Liver (tissue), 9 donors: Measurements from ENCODE around the gene PSMB4. TPM values are rescaled to one million over a fixed set of nuclear protein-coding genes. Genes with fewer than 3 reads are reported as not detected.

Experiments
- DNase-seq: peaks from one replicate; pipeline ENCODE4 v3.0.0-alpha.2; 2017; ENCODE audit warnings: low spot score
- H3K27ac ChIP-seq, 2 donors: one replicate each; pipeline ENCODE4 v1.7.0; 2013; ENCODE audit warnings: inconsistent platforms in 2 of 2, low read length in 2 of 2, control low read depth in 1 of 2, low read depth in 1 of 2, mild to moderate bottlenecking in 1 of 2
- H3K27me3 ChIP-seq, 4 donors: one replicate each; pipeline versions ENCODE4 v1.6.1 to v1.7.0; 2013; ENCODE audit warnings: low read length in 3 of 4, inconsistent platforms in 1 of 4, mild to moderate bottlenecking in 1 of 4, moderate library complexity in 1 of 4; ENCODE audit not compliant: control insufficient read depth in 4 of 4, insufficient read depth in 4 of 4
- H3K36me3 ChIP-seq, 4 donors: one replicate each; pipeline versions ENCODE4 v1.6.1 to v1.7.0; 2013; ENCODE audit warnings: low read length in 3 of 4, mild to moderate bottlenecking in 3 of 4, low read depth in 1 of 4, moderate library complexity in 1 of 4; ENCODE audit not compliant: control insufficient read depth in 4 of 4, insufficient read depth in 3 of 4
- H3K4me1 ChIP-seq, 4 donors: one replicate each; pipeline versions ENCODE4 v1.6.1 to v1.7.0; 2013; ENCODE audit warnings: low read length in 3 of 4, mild to moderate bottlenecking in 3 of 4, moderate library complexity in 1 of 4; ENCODE audit not compliant: control insufficient read depth in 4 of 4, insufficient read depth in 4 of 4
- H3K4me3 ChIP-seq, 3 donors: one replicate each; pipeline versions ENCODE4 v1.6.1 to v1.7.0; 2013; ENCODE audit warnings: low read length in 3 of 3, control low read depth in 1 of 3, low read depth in 1 of 3, mild to moderate bottlenecking in 1 of 3
- H3K9ac ChIP-seq, 2 donors: one replicate each; pipeline ENCODE4 v1.7.0; 2013; ENCODE audit warnings: low read length in 2 of 2, mild to moderate bottlenecking in 2 of 2, moderate library complexity in 2 of 2, control low read depth in 1 of 2, low read depth in 1 of 2
- H3K9me3 ChIP-seq, 4 donors: one replicate each; pipeline versions ENCODE4 v1.6.1 to v1.7.0; 2013; ENCODE audit warnings: low read length in 3 of 4; ENCODE audit not compliant: control insufficient read depth in 4 of 4
- ATF3 ChIP-seq: IDR thresholded peaks from 2 replicates; pipeline ENCODE4 v1.6.1; 2016; ENCODE audit warnings: antibody characterized with exemption
- EGR1 ChIP-seq, 2 donors: IDR thresholded peaks; 2 replicates each; pipeline ENCODE4 v1.6.1; 2016 to 2018; ENCODE audit warnings: antibody characterized with exemption in 2 of 2, low read depth in 2 of 2
- FOXA1 ChIP-seq: IDR thresholded peaks from 2 replicates; pipeline ENCODE4 v1.6.1; 2016; ENCODE audit warnings: antibody characterized with exemption
- HNF4A ChIP-seq, 2 donors: conservative IDR thresholded peaks; 2 replicates each; pipeline ENCODE4 v1.6.1; 2016; ENCODE audit warnings: antibody characterized with exemption in 2 of 2, mild to moderate bottlenecking in 2 of 2
- NR2F2 ChIP-seq: IDR thresholded peaks from 2 replicates; pipeline ENCODE4 v1.6.1; 2016; ENCODE audit warnings: antibody characterized with exemption
- RAD21 ChIP-seq, 2 donors: IDR thresholded peaks; 2 replicates each; pipeline ENCODE4 v1.6.1; 2016; ENCODE audit warnings: antibody characterized with exemption in 2 of 2, mild to moderate bottlenecking in 2 of 2
- REST ChIP-seq: IDR thresholded peaks from 2 replicates; pipeline ENCODE4 v1.6.1; 2016; ENCODE audit warnings: antibody characterized with exemption, mild to moderate bottlenecking
- RXRA ChIP-seq, 2 donors: IDR thresholded peaks; 2 replicates each; pipeline ENCODE4 v1.6.1; 2017 to 2018; ENCODE audit warnings: antibody characterized with exemption in 2 of 2, mild to moderate bottlenecking in 1 of 2
- SP1 ChIP-seq: IDR thresholded peaks from 2 replicates; pipeline ENCODE4 v1.6.1; 2018; ENCODE audit warnings: antibody characterized with exemption, mild to moderate bottlenecking
- YY1 ChIP-seq: IDR thresholded peaks from 2 replicates; pipeline ENCODE4 v1.6.1; 2016; ENCODE audit warnings: antibody characterized with exemption, mild to moderate bottlenecking
- ZBTB33 ChIP-seq: IDR thresholded peaks from 2 replicates; pipeline ENCODE4 v1.6.1; 2016; ENCODE audit warnings: antibody characterized with exemption
- WGBS: extraction: QIAGEN DNeasy Blood & Tissue Kit; methylation state at CpG from one replicate; pipeline ENCODE4 v1.1.7; 2013; 5-methylcytosine and 5-hydroxymethylcytosine counted together
- polyA plus RNA-seq, 2 donors: library from polyadenylated mRNA; stranded (reverse) in 1 of 2; unstranded in 1 of 2; fragments of 200-250 nt in 1 of 2; fragments of >200 nt in 1 of 2; fragmentation: Nextera tagmentation in 1 of 2; extraction: Ambion mirVana in 1 of 2; gene quantifications; one replicate each; pipeline versions ENCODE4 v1.2.1 to v1.2.3, GENCODE V29; 2013 to 2015
- total RNA-seq, 2 donors: library from RNA; depleted of rRNA; stranded (reverse); fragments of >200 nt; gene quantifications; one replicate each; pipeline ENCODE4 v1.2.3, GENCODE V29; 2014
- TF ChIP-seq, protein P1 (sequence below): IDR thresholded peaks from 2 replicates; pipeline ENCODE4 v1.6.1; 2016; ENCODE audit warnings: antibody characterized with exemption
- TF ChIP-seq, protein P2 (sequence below): fragments of 150-350 bp; IDR thresholded peaks from 2 replicates; pipeline ENCODE4 v1.5.1; 2017; ENCODE audit warnings: improper control_type of control experiment, low read depth, low read length; ENCODE audit not compliant: missing input control
- donor health status: healthy.
- donor health status: healthy.
- donor health status: healthy.
- donor health status: healthy.
- donor health status: healthy.

The PSMB4 gene
- total and polyA plus RNA-seq, 4 donors, result 130 to 228 (median 202) TPM

GRCh38 chr1:151372058-151372934 lies 27.1 kb upstream of the PSMB4 start, which contains the start of gene SELENBP1 (continued):
- peak in 1 of 2 donors; percentile 42 for TF ChIP-seq EGR1 (IDR thresholded peaks at IDR 0.05; ENCODE audit: low read depth in 2 of 2)
- TF ChIP-seq, protein P1, sequence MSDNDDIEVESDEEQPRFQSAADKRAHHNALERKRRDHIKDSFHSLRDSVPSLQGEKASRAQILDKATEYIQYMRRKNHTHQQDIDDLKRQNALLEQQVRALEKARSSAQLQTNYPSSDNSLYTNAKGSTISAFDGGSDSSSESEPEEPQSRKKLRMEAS, result peak; percentile 55
- peak; percentile 77 for TF ChIP-seq REST
- peak; percentile 64 for TF ChIP-seq SP1
- peak; percentile 66 for TF ChIP-seq NR2F2

DNA sequence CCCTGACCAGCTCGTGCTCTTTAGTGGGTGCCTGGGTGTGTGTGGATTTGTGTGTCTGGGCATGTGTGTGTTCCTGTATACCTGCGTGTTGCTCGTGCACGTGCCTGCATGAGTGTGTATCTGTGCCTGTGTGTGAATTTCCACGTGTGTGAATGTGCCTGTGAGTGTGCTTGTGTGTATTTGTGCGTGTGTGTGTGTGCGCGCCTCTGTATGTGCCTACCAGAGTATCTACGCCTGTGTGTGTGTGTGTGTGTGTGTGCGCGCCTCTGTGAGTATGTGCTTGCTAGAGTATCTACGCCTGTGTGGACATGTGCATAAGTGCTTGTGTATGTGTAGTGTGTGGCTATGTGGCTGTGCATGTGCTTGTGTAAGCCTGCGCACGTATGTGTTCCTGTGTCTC lies 26.2 kb upstream of the PSMB4 start:
- Histone ChIP-seq H3K36me3 (no peaks in the 10 kb centered on the region), H3K4me3 (no peak overlapping the region), H3K27me3 (no peaks in the 10 kb centered on the region), H3K4me1 (peaks cover 18 to 43% (median 36%) of the 10 kb centered on the region in 4 donors), H3K9ac (no peak overlapping the region), H3K27ac (no peak overlapping the region), H3K9me3 (no peaks in the 10 kb centered on the region)
- TF ChIP-seq ATF3 (no peak), FOXA1 (no peak), YY1 (no peak), HNF4A (conservative IDR thresholded peaks at IDR 0.05) (no peak), NR2F2 (no peak), ZBTB33 (no peak), RAD21 (IDR thresholded peaks at IDR 0.05) (no peak), REST (no peak), RXRA (IDR thresholded peaks at IDR 0.05) (no peak)
- TF ChIP-seq, protein P2, sequence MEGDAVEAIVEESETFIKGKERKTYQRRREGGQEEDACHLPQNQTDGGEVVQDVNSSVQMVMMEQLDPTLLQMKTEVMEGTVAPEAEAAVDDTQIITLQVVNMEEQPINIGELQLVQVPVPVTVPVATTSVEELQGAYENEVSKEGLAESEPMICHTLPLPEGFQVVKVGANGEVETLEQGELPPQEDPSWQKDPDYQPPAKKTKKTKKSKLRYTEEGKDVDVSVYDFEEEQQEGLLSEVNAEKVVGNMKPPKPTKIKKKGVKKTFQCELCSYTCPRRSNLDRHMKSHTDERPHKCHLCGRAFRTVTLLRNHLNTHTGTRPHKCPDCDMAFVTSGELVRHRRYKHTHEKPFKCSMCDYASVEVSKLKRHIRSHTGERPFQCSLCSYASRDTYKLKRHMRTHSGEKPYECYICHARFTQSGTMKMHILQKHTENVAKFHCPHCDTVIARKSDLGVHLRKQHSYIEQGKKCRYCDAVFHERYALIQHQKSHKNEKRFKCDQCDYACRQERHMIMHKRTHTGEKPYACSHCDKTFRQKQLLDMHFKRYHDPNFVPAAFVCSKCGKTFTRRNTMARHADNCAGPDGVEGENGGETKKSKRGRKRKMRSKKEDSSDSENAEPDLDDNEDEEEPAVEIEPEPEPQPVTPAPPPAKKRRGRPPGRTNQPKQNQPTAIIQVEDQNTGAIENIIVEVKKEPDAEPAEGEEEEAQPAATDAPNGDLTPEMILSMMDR, result no peak
- WGBS, result 87% methylated on average over 14 of the region's 14 CpGs
- no peak for DNase-seq
